GM18519 (cell line): ENCODE data around the gene HBP1.

Experiments
- ATAC-seq: cut with Tn5 transposase; IDR thresholded peaks from one replicate; pipeline ENCODE4 v1.9.1; 2021; ENCODE audit warnings: mild to moderate bottlenecking, moderate library complexity; ENCODE audit not compliant: unreplicated experiment, low FRiP score

The HBP1 gene

GRCh38 chr7:107180378-107180777 is 11.6 kb downstream of the HBP1 start:
- ATAC-seq: no peak

- ATAC-seq: no peak
Observed at GRCh38 chr7:107181172-107181571, 12.4 kb downstream of the HBP1 start.

DNA sequence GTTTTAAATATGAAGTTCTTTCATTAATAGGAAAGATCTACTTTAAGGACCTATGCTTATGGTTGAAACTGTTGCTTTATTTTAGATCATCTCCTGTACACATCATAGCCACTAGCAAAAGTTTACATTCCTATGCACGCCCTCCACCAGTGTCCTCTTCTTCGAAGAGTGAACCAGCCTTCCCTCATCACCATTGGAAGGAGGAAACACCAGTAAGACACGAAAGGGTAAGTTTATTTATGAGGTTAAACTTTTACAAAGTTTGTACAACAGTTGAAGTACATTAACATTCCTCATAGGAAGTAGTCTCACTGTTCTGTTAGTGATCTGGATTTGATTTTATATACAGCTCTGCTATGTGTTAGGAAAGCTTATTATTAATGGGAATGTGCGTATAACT is 16.9 kb downstream of the HBP1 start:
- ATAC-seq: no peak

DNA sequence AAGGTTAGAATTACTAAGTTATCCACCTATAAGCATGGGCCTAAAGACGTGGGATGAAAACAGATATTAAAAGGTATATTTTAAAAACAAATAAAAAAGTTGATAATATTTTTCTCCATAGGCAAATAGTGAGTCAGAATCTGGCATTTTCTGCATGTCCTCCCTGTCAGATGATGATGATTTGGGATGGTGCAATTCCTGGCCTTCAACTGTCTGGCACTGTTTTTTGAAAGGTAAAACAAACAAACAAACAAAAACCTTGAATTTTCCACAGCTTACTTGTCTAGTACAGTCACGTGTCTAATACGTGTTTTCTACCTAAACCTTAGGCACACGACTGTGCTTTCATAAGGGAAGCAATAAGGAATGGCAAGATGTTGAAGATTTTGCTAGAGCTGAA is 17.4 kb downstream of the HBP1 start:
- ATAC-seq: no peak

GRCh38 chr7:107187774-107188173 is 19.0 kb downstream of the HBP1 start:
- no peak for ATAC-seq

- ATAC-seq: no peak
Observed at GRCh38 chr7:107190090-107190489, 21.3 kb downstream of the HBP1 start.

DNA sequence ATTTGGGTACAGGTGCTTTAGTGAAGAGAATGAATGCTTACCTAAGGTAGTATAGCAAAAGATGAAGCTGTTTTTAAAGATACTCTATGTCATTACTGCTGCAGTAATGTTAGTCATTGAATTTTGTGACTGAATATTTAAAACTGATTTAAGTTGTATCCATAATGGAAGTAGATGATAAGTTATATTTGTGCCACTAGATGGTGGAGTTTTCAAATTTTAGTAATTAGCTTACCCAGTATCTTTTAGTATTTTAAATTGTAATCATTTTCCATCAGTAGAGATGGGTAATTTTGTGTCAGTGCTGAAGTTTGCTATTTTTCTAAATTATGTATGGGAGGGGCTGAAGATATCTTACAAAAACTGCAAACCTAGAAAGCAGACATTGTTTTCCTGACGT is 25.2 kb downstream of the HBP1 start:
- ATAC-seq: no peak

DNA sequence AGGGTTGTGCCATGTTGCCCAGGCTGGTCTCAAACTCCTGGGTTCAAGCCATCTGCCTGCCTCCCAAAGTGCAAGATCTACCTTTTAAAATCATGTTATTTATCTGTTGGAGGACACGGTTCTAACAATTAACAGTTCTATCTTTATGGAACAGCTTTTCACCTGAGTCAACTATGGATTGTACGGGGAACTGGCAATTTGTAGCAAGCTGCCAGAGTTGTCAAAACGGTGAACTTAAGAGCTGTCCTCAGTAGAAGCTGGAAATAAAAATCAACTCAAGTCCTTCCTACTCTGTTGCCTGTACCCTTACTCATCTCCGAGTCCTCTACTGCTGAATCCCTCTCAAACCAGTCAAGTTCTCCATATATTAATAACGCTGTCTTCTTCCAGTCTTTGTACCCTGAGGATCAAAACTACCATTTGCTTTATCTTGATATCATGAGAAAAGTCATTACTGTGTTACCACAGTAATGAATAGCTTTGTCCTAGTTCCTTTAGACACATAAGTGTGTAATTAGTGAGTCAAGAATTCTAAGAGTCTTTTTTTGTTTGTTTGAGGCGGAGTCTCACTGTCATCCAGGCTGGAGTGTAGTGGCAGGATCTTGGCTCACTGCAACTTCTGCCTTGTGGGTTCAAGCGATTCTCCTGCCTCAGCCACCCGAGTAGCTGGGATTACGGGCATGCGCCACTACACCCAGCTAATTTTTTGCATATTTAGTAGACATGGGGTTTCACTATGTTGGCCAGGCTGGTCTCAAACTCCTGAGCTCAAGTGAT is 28.2 kb downstream of the HBP1 start:
- ATAC-seq: no peak

DNA sequence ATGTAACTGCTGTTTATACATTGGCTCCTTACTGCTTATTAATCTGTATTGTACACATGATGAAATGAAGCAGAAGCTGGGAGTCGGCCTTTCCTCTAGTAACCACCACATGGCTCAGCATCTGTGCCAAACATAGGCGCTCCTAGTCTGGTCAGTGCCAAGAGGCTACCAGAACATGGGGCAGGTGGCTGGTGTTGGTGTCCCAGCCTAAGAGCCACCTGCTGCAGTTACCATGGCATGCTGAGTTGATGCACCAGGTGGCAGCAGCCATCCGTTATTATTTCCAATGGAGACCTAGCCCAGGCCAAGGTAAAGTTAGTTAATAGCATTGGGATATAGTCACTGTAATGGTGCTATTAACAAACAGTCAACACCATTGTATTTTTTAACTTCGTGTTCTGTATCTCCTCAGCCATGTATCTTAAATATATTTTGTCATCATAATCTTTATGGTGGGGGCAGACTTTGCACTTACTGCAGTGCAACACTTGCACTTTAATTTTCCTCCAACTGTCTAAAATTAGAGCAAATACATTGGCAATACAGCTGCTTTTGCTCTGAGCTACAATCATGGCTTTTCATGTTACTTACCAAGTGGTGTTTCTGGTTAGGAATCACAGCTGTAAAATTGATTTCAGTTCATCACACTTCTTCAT is 33.1 kb downstream of the HBP1 start:
- peak; percentile 69 for ATAC-seq

DNA sequence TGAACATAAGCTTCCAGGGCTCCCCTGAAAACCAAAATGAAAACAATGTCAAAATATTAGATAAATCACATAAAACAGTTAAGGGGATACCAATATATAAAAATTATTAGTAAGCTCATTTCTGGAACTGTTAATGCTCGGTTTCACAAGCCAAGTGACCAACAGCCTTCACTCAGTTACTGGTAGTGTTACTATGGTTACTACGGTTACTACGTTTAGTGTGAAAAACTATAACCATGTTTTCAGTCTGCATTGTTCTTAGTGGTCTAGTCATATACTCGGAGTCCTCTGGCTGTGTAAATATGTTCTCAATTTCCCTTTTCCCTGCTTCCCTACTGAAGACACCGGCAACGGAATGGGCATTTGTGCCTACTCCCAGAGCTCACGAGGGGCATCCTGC is 34.8 kb downstream of the HBP1 start:
- ATAC-seq: no peak

GRCh38 chr7:107206136-107206535 is 37.3 kb downstream of the HBP1 start:
- no peak for ATAC-seq

- no peak for ATAC-seq
Observed at GRCh38 chr7:107206706-107207105, 37.9 kb downstream of the HBP1 start.

DNA sequence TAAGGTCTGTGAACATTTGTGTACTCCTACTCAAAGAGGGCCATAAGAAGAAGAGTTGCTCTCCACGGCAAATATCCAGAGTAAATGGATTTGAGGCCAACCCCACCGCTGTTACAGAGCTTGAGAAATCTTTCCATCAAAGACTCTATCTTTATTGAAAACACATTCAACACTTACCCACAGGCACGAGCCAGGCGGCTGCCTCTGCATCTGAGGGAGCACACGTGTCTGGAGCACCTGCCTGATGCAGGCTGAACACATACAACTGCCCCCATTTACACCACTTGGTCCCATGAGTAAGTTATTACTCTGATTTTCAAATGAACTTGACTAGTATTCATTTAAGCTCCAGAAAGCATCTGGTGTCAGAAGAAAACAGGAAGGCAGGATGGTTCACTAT is 38.7 kb downstream of the HBP1 start:
- ATAC-seq: no peak

- no peak for ATAC-seq
Observed at GRCh38 chr7:107208024-107208521, 39.3 kb downstream of the HBP1 start.

GRCh38 chr7:107208563-107208962 is 39.8 kb downstream of the HBP1 start:
- no peak for ATAC-seq

GRCh38 chr7:107209565-107209964 is 40.8 kb downstream of the HBP1 start:
- ATAC-seq: no peak

- ATAC-seq: no peak
Observed at GRCh38 chr7:107210400-107210799, 41.6 kb downstream of the HBP1 start.

- ATAC-seq: no peak
Observed at GRCh38 chr7:107212725-107213124, 43.9 kb downstream of the HBP1 start.

GRCh38 chr7:107213193-107213788 is 44.5 kb downstream of the HBP1 start:
- no peak for ATAC-seq

GRCh38 chr7:107213945-107214344 is 45.1 kb downstream of the HBP1 start:
- no peak for ATAC-seq

GRCh38 chr7:107219563-107220244 is 50.9 kb downstream of the HBP1 start:
- no peak for ATAC-seq
